AG04449 (cell line): Measurements from ENCODE around the gene CENPX.
A peak's percentile ranks its signal among the peaks of the same experiment; 100 is the strongest.

ENCODE experiments used
- CTCF ChIA-PET: fragments of 350-600 bp; formaldehyde crosslinking; extraction: SDS; loops from one replicate; lab custom pipeline; 2021; ENCODE audit warnings: antibody characterized with exemption; lab: Yijun Ruan, JAX
- POLR2A ChIA-PET: fragments of 400-600, 350-600 bp; formaldehyde crosslinking; extraction: SDS; loops from one replicate; lab custom pipeline; 2020; ENCODE audit warnings: antibody characterized with exemption, inconsistent platforms; lab: Yijun Ruan, JAX
- DNase-seq: peaks from one replicate; pipeline ENCODE4 v3.0.0-alpha.2; 2010; ENCODE audit warnings: low read depth, low spot score
- H3K4me3 ChIP-seq: 2 replicates; pipeline ENCODE4 v1.5.1; 2011; ENCODE audit warnings: low read depth, mild to moderate bottlenecking, control low read depth, low read length
- TF ChIP-seq, protein P1 (sequence below): IDR thresholded peaks from one replicate; pipeline ENCODE4 v1.5.1; 2011; ENCODE audit warnings: mild to moderate bottlenecking, moderate library complexity, low read length, control low read depth, inconsistent platforms; ENCODE audit not compliant: insufficient read depth; ENCODE audit errors: missing control alignments

CENPX gene

DNA sequence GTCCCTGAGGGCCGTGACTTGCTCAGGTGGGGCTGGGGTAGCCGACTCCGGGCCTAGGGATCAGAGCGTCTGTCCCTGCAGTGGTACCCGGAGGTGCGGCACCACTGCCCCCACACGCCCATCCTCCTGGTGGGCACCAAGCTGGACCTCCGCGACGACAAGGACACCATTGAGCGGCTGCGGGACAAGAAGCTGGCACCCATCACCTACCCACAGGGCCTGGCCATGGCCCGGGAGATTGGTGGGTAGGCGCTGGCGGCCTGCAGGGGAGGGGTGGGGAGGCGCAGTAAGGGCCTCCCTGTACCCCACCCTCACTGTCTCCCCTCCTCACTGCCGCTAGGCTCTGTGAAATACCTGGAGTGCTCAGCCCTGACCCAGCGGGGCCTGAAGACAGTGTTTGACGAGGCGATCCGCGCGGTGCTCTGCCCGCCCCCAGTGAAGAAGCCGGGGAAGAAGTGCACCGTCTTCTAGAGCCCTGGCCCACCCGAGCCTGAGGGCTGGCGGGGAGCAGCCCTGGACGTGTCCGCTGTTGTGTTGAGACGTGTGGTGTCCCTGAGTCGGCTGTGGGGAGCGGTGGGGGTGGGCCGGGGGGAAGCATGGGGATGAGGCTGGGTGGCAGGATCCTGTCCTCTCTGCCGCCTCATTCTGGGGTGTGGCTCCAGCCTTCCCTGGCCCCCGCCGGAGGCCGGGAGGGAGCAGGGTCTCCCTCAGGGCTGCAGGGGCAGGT lies 10.8 kb upstream of the CENPX start:
- TF ChIP-seq, protein P1, sequence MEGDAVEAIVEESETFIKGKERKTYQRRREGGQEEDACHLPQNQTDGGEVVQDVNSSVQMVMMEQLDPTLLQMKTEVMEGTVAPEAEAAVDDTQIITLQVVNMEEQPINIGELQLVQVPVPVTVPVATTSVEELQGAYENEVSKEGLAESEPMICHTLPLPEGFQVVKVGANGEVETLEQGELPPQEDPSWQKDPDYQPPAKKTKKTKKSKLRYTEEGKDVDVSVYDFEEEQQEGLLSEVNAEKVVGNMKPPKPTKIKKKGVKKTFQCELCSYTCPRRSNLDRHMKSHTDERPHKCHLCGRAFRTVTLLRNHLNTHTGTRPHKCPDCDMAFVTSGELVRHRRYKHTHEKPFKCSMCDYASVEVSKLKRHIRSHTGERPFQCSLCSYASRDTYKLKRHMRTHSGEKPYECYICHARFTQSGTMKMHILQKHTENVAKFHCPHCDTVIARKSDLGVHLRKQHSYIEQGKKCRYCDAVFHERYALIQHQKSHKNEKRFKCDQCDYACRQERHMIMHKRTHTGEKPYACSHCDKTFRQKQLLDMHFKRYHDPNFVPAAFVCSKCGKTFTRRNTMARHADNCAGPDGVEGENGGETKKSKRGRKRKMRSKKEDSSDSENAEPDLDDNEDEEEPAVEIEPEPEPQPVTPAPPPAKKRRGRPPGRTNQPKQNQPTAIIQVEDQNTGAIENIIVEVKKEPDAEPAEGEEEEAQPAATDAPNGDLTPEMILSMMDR: no peak
- POLR2A ChIA-PET: no interaction called here
- DNase-seq: no peak
- CTCF ChIA-PET: interaction anchor here (1.0 to 1.8 kb wide), 5 partner anchors 14 to 120 kb away, joined by 3 to 5 read pairs (median 3); no protein-coding TSS in a partner anchor
- H3K4me3 ChIP-seq: no peak overlapping the region

DNA sequence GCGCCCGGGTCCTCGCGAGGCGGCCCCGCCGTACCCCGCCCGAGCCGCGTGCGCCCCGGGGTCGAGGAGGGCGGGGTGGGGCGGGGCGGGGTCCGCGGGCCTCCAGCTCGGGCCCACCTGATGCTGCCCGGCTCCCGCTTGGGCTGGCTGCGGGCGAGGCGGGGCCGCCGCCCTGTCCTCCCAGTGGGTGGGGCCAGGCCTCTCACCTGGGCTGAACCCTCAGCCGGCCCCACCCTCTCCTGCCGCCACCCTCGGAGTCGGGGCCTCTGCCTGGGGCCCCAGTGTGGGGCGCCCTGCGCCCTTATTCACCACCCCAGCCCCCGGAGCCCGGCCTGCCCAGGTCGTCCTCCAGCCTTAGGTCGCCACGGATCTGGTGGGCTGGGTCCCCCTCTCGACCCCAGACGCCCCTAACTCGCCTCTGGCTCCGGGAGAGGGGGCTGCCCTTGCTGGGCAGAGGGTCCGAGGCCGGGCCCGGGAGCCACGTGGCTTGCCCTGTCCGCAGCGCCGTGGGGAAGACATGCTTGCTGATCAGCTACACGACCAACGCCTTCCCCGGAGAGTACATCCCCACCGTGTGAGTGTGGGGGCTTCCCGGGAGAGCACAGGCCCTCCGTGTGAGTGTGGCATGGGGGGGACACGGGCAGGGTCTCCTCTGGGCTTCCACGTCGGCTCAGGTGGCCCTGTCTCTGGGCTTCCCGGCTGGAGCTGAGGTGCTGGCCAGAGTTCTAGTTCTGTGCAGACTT lies 9.4 kb upstream of the CENPX start:
- H3K4me3 ChIP-seq: peak overlapping the region; percentile 61
- CTCF ChIA-PET: interaction anchor here (0.6 to 4.2 kb wide), 7 partner anchors 9 to 206 kb away, joined by 3 to 94 read pairs (median 5); partner anchors contain the start of genes CENPX, LRRC45 and NOTUM
- POLR2A ChIA-PET: no interaction called here
- TF ChIP-seq, protein P1: no peak
- no peak for DNase-seq

DNA sequence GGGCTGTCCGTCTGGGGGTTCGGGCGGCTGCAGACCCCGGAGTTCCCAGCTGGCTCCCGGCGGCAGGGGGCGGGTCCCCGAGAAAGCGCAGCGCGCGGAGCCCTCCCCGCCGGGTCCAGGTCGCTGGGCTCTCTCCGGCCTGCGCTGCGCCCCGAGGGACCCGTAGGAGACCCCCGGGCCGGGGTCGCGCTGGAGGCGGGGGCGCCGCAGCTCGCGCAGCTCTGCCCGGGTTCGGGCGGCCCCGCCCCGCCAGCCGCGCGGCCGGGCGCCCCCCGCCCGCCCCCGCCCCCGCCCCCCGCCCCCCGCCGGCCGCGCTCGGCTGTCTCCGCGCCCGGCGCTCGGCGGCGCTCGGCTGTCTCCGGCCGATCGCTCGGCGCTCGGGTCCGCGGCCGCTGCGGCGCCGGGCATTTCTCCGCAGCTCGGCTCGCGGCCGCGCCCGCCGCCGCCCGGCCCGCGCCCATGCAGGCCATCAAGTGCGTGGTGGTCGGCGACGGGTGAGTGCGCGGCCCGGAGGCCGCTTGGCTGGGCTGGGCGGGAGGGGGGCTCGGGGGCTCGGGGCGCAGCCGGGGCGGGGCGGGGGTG lies 8.7 kb upstream of the CENPX start, which contains the start of gene RAC3:
TSS of gene RAC3 (plus strand) at position 376 of the 582 bp plus-strand sequence. CDS start at position 460, 84 bp downstream.
- TF ChIP-seq, protein P1: no peak
- ChIA-PET POLR2A (interaction anchor here (0.6 to 1.8 kb wide), 2 partner anchors 8 to 211 kb away, joined by 3 to 6 read pairs; partner anchors contain the start of genes CENPX and LRRC45), CTCF (interaction anchor here (0.9 to 4.2 kb wide), 14 partner anchors 8 to 748 kb away, joined by 3 to 94 read pairs (median 6); partner anchors contain the start of genes CENPX, LRRC45 and NOTUM)
- DNase-seq: no peak
- peak within 1 kb of the TSS; percentile 61 for H3K4me3 ChIP-seq

DNA sequence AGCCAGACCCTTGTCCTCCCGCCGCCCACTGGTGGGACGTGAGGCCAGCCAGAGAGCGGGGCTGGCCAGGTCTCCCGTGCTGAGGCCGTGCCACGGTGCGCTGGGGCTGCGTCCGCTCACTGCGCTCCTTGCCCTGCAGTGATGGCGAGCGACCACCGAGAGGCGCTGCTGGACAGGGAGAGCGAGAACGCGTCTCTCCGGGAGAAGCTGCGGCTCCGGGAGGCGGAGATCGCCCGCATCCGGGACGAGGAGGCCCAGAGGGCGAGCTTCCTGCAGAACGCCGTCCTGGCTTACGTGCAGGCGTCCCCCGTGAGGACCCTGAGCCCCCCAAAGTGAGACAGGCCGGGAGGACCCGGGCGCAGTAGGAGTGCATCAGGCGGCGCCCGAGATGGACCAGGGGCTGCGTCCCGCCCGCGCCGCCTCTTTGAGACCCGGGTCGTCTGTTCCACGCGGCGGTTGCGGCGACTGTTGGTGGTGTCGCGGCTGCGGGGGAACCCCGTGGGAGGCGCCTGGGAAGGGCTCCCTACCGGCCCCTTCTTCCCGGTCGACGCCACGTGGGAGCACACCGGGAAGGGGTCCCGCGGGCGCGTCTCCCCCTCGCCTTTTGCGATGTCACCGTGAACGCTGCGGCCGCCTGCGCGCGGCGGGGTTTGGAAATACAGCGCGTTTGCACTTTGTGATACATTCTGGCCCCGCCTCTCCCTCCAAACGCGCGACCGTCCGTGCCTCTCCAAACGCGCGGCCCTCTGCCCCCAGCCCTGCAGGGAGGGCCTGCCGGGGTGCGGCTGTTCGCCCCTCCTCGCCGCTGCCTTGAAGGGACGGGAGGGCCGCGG lies 8.0 kb upstream of the CENPX start:
- CTCF ChIA-PET: interaction anchor here (0.6 to 4.2 kb wide), 53 partner anchors 8 to 748 kb away, joined by 3 to 94 read pairs (median 4); partner anchors contain the start of genes GPS1, MAFG, NOTUM and SIRT7
- POLR2A ChIA-PET: interaction anchor here (0.6 to 1.8 kb wide), 6 partner anchors 8 to 212 kb away, joined by 3 to 6 read pairs (median 4); partner anchors contain the start of genes CENPX, FASN, LRRC45 and SLC16A3
- TF ChIP-seq, protein P1: peak; percentile 96
- no peak for DNase-seq
- peak overlapping the region; percentile 55 for H3K4me3 ChIP-seq

DNA sequence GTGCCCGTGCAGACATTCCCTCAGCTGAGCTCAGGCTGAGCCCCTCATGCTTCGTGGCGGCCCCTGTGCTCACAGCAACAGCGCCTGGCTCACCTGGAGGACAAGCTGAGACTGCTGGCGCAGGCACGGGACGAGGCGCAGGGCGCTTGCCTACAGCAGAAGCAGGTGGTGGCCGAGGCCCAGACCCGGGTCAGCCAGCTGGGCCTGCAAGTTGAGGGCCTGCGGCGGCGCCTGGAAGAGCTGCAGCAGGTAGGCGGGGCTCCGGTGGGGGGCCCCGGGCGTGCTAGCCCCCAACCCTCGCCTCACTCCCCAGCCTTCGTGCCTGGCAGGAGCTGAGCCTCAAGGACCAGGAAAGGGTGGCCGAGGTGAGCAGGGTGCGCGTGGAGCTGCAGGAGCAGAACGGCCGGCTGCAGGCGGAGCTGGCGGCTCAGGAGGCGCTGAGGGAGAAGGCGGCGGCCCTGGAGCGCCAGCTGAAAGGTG lies 7.4 kb upstream of the CENPX start:
- DNase-seq: no peak
- ChIA-PET CTCF (interaction anchor here (0.7 to 4.2 kb wide), 47 partner anchors 9 to 385 kb away, joined by 3 to 94 read pairs (median 4); partner anchors contain the start of genes MAFG, NOTUM, SIRT7 and SLC16A3), POLR2A (interaction anchor here (0.6 to 1.8 kb wide), 5 partner anchors 20 to 212 kb away, joined by 3 to 6 read pairs (median 4); partner anchors contain the start of genes FASN and SLC16A3)
- H3K4me3 ChIP-seq: peak overlapping the region; percentile 15; the same call in 1 of the 2 replicates
- TF ChIP-seq, protein P1: no peak
